ENCODE results near the gene SEMA3D. TPM values are rescaled to one million over a fixed set of nuclear protein-coding genes. Genes with fewer than 3 reads are reported as not detected.

SEMA3D gene
- total and polyA plus RNA-seq, 9 of the 15 experiments (the other 6 are each of a cell fraction or from before 2014, with no cell fraction given) = 0.01 to 0.10 (median 0.04) TPM; not detected in 1

- Histone ChIP-seq H3K36me3 (ENCODE audit: control insufficient read depth, insufficient read depth, low read length) (no peaks in the 10 kb centered on the region), H3K79me2 (ENCODE audit: control insufficient read depth, insufficient read depth, low read length) (no peaks in the 10 kb centered on the region), H2AFZ (ENCODE audit: low read depth, low read length) (no peak overlapping the region), H3K4me2 (ENCODE audit: insufficient read depth, low read length) (no peak overlapping the region), H4K20me1 (replicated peaks; ENCODE audit: control insufficient read depth, insufficient read depth, low read length) (no peaks in the 10 kb centered on the region), H3K4me1 (replicated peaks in 1 of 2; ENCODE audit: control insufficient read depth in 2 of 2, insufficient read depth in 2 of 2, low read length in 2 of 2) (no peaks in the 10 kb centered on the region), H3K27me3 (ENCODE audit: control insufficient read depth in 2 of 2, insufficient read depth in 2 of 2, low read length in 2 of 2) (no peaks in the 10 kb centered on the region), H3K9ac (ENCODE audit: insufficient read depth in 1 of 2, low read depth in 2 of 2, low read length in 2 of 2) (no peak overlapping the region), H3K4me3 (no peak overlapping the region), H3K9me1 (ENCODE audit: control insufficient read depth, insufficient read depth, low read length) (no peaks in the 10 kb centered on the region), H3K27ac (ENCODE audit: extremely low read depth, low read depth, low read length) (no peak overlapping the region), H3K9me3 (replicated peaks; ENCODE audit: control insufficient read depth, insufficient read depth, low read depth, low read length) (no peaks in the 10 kb centered on the region)
- TF ChIP-seq FUS (optimal IDR thresholded peaks at IDR 0.05; ENCODE audit: low read depth, low read length) (no peak), SMARCB1 (IDR thresholded peaks at IDR 0.05; ENCODE audit: insufficient read length, low read depth) (no peak), SRSF1 (IDR thresholded peaks at IDR 0.05; ENCODE audit: low read depth, low read length) (no peak), ZBTB49 (CRISPR knock-in tag; IDR thresholded peaks at IDR 0.05; ENCODE audit: borderline replicate concordance) (no peak), ZNF316 (IDR thresholded peaks at IDR 0.05) (no peak), DNMT1 (IDR thresholded peaks at IDR 0.05) (no peak), ELK3 (CRISPR knock-in tag; IDR thresholded peaks at IDR 0.05) (no peak), NUFIP1 (IDR thresholded peaks at IDR 0.05; ENCODE audit: partially characterized antibody) (no peak), MIER1 (IDR thresholded peaks at IDR 0.05; ENCODE audit: low read depth) (no peak), E2F6 (IDR thresholded peaks at IDR 0.05; ENCODE audit: borderline replicate concordance in 1 of 2, extremely low read depth in 1 of 2, insufficient read depth in 1 of 2, insufficient read length in 1 of 2, low read depth in 1 of 2, low read length in 1 of 2, poor library complexity in 1 of 2, severe bottlenecking in 1 of 2) (no peak), MYNN (IDR thresholded peaks at IDR 0.05) (no peak), MYNN (CRISPR knock-in tag; IDR thresholded peaks at IDR 0.05) (no peak), STAT5B (CRISPR knock-in tag; IDR thresholded peaks at IDR 0.05) (no peak)
- TF ChIP-seq, protein P1, sequence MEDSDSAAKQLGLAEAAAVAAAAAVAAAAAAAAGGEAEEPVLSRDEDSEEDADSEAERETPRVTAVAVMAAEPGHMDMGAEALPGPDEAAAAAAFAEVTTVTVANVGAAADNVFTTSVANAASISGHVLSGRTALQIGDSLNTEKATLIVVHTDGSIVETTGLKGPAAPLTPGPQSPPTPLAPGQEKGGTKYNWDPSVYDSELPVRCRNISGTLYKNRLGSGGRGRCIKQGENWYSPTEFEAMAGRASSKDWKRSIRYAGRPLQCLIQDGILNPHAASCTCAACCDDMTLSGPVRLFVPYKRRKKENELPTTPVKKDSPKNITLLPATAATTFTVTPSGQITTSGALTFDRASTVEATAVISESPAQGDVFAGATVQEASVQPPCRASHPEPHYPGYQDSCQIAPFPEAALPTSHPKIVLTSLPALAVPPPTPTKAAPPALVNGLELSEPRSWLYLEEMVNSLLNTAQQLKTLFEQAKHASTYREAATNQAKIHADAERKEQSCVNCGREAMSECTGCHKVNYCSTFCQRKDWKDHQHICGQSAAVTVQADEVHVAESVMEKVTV (CRISPR knock-in tag; IDR thresholded peaks at IDR 0.05) = no peak
- FAIRE-seq (no peak), ATAC-seq (no peak), DNase-seq (ENCODE audit: extremely low read depth in 1 of 4, low spot score in 3 of 4) (no peak)
- intact Hi-C loops (cut with micrococcal nuclease) (no loop called here), in situ Hi-C loops (cut with MboI) (no loop called here)
- BruUV-seq (replicated peaks) = no TSS peak
- POLR2A ChIA-PET = no interaction called here
- 0% methylated on average over 1 of the region's 1 CpG for WGBS (ENCODE audit: insufficient coverage, low coverage, missing lambda C conversion rate)
- CTCF ChIA-PET (ENCODE audit: low intra/inter-chr PET ratio) = no interaction called here
These were observed 42.1 kb downstream of the SEMA3D start for GRCh38 chr7:85144771-85145170.

Measured in K562 (cell line).